ENCODE measurements around the gene STX8. TPM values are rescaled to one million over a fixed set of nuclear protein-coding genes. Genes with fewer than 3 reads are reported as not detected.

The STX8 gene
- polyA plus RNA-seq, 3 donors = 72.6 to 77.0 (median 76.8) TPM

- DNase-seq (ENCODE audit: low read depth in 3 of 3, low spot score in 2 of 3) = no peak
Observed at GRCh38 chr17:9512323-9513168, 63.1 kb downstream of the STX8 start.

GRCh38 chr17:9509236-9509816, 66.3 kb downstream of the STX8 start:
- DNase-seq (ENCODE audit: low read depth in 3 of 3, low spot score in 2 of 3) = no peak

GRCh38 chr17:9499041-9499440, 76.6 kb downstream of the STX8 start:
- DNase-seq (ENCODE audit: low read depth in 3 of 3, low spot score in 2 of 3) = no peak

GRCh38 chr17:9498490-9498889, 77.1 kb downstream of the STX8 start:
- no peak for DNase-seq (ENCODE audit: low read depth in 3 of 3, low spot score in 2 of 3)

- DNase-seq (ENCODE audit: low read depth in 3 of 3, low spot score in 2 of 3) = no peak
Observed at GRCh38 chr17:9488556-9488955, 87.1 kb downstream of the STX8 start.

GRCh38 chr17:9487406-9487805, 88.2 kb downstream of the STX8 start:
- DNase-seq (ENCODE audit: low read depth in 3 of 3, low spot score in 2 of 3) = no peak

- DNase-seq (ENCODE audit: low read depth in 3 of 3, low spot score in 2 of 3) = no peak
Observed at GRCh38 chr17:9484789-9485188, 90.8 kb downstream of the STX8 start.

GRCh38 chr17:9479964-9480363, 95.7 kb downstream of the STX8 start:
- no peak for DNase-seq (ENCODE audit: low read depth in 3 of 3, low spot score in 2 of 3)

- DNase-seq (ENCODE audit: low read depth in 3 of 3, low spot score in 2 of 3) = no peak
Observed at GRCh38 chr17:9478889-9479288, 96.7 kb downstream of the STX8 start.

GRCh38 chr17:9475101-9475658, 100.4 kb downstream of the STX8 start:
- no peak for DNase-seq (ENCODE audit: low read depth in 3 of 3, low spot score in 2 of 3)

- no peak for DNase-seq (ENCODE audit: low read depth in 3 of 3, low spot score in 2 of 3)
Observed at GRCh38 chr17:9473711-9474110, 101.9 kb downstream of the STX8 start.

- DNase-seq (ENCODE audit: low read depth in 3 of 3, low spot score in 2 of 3) = no peak
Observed at GRCh38 chr17:9472541-9472940, 103.1 kb downstream of the STX8 start.

- DNase-seq (ENCODE audit: low read depth in 3 of 3, low spot score in 2 of 3) = no peak
Observed at GRCh38 chr17:9472094-9472493, 103.5 kb downstream of the STX8 start.

- DNase-seq (ENCODE audit: low read depth in 3 of 3, low spot score in 2 of 3) = no peak
Observed at GRCh38 chr17:9470171-9470570, 105.4 kb downstream of the STX8 start.

- DNase-seq (ENCODE audit: low read depth in 3 of 3, low spot score in 2 of 3) = no peak
Observed at GRCh38 chr17:9468937-9469336, 106.7 kb downstream of the STX8 start.

- no peak for DNase-seq (ENCODE audit: low read depth in 3 of 3, low spot score in 2 of 3)
Observed at GRCh38 chr17:9468532-9468931, 107.1 kb downstream of the STX8 start.

- no peak for DNase-seq (ENCODE audit: low read depth in 3 of 3, low spot score in 2 of 3)
Observed at GRCh38 chr17:9467518-9467917, 108.1 kb downstream of the STX8 start.

GRCh38 chr17:9465210-9465921, 110.3 kb downstream of the STX8 start:
- DNase-seq (ENCODE audit: low read depth in 3 of 3, low spot score in 2 of 3) = no peak

GRCh38 chr17:9457005-9457404, 118.6 kb downstream of the STX8 start:
- DNase-seq (ENCODE audit: low read depth in 3 of 3, low spot score in 2 of 3) = no peak

GRCh38 chr17:9456330-9456729, 119.3 kb downstream of the STX8 start:
- no peak for DNase-seq (ENCODE audit: low read depth in 3 of 3, low spot score in 2 of 3)

GRCh38 chr17:9451934-9452333, 123.7 kb downstream of the STX8 start:
- DNase-seq (ENCODE audit: low read depth in 3 of 3, low spot score in 2 of 3) = no peak
